NCI-H2107 treated with DMSO at 0.1 percent for 48 hours (cell line): Measurements from ENCODE around the gene MICAL3.
A peak's percentile ranks its signal among the peaks of the same experiment; 100 is the strongest.

Source experiments
- DNase-seq: peaks from one replicate; lab custom pipeline; 2025; ENCODE audit not compliant: unreplicated experiment; lab: John Stamatoyannopoulos, UW

The MICAL3 gene

DNA sequence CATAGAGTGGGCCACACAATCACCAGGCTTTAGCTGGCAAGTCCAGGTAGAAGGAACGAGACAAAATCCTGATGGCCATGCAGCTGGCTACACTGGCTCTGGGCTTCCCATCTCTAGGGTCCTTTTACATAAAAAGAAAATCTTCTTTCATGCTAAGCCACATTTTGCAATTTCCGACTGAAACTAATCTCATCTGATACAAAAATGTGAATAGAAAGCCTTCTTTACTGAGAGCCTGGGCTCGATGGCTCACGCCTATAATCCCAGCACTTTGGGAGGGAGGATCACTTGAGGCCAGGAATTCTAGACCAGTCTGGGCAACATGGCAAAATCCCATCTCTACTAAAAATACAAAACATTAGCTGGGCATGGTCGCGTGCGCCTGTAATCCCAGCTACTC is 67.2 kb downstream of the MICAL3 start:
- DNase-seq = no peak

DNA sequence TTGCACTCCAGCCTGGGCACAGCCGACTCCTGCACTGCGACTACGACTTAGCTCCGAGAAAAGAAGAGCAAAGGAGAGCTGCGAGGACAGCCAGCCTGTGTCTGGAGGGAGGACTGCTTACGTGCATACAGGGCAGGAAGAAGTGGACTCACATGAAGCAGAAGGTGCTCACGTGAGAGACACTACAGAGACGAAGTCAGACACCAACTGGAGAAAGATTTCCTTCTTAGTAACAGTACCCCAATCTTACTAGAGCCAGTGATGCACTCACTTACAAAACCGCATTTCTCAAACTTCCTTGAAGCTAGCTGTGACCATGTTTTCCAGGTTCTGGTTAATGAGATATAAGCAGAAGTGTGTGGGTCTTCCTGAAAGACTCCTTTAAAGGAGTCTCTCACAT is 67.7 kb downstream of the MICAL3 start:
- DNase-seq = no peak

GRCh38 chr22:17955590-17956379 is 68.6 kb downstream of the MICAL3 start:
- DNase-seq = no peak

GRCh38 chr22:17954860-17955587 is 69.3 kb downstream of the MICAL3 start:
- DNase-seq = no peak

DNA sequence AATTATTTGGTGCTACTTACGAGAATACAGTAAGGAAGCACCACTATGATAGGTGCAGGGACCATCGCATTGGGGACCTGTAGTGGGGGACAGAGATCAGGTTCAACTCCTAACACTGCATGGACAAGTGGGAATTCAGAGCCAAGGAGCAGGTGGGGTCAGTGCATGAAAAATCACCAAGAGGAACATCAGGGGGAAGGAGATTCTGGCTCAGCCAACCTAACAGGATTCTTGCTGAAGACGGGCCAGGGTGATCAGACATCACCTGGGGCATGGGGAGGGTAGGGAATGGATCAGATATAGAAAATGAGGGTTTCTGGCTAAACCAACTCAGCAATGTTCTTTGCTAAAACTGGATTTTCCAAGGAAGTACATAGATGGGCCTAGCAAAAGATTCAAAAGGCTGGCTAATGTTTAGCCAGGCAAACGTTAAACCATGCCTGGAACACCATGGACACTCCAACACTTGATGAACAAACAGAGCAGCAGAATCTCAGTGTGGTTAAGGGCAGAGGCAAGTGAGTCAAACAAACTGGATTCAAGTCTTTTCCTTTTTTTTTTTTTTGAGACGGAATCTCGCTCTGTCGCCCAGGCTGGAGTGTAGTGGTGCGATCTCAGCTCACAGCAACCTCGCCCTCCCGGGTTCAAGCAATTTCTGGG is 70.0 kb downstream of the MICAL3 start:
- no peak for DNase-seq

- DNase-seq = no peak
Observed at GRCh38 chr22:17953147-17953546, 71.2 kb downstream of the MICAL3 start.

DNA sequence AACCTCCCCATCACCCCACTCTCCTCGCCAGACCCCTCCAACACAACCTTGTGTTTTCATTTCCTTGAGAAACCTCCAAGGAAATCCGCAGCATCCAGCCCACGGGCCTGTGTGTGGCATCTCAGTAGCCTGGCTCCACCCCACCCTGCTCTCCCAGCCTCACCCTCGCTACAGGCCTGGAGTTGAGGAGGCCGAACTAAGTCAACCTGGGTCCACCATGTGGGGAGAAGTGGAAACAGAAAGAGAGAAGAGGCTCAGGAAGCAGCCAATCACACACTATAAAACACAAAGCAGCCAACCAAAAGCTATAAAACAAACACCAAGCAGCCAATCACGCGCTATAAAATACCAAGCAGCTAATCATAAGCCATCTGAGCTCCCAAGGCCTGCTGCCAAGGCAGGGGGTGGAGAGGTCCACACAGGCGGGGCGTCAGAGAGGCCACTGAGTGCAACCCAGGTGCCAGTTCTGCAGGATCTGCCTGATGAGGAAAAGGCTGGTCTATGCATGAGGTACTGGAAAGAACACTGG is 72.0 kb downstream of the MICAL3 start:
- DNase-seq = no peak

DNA sequence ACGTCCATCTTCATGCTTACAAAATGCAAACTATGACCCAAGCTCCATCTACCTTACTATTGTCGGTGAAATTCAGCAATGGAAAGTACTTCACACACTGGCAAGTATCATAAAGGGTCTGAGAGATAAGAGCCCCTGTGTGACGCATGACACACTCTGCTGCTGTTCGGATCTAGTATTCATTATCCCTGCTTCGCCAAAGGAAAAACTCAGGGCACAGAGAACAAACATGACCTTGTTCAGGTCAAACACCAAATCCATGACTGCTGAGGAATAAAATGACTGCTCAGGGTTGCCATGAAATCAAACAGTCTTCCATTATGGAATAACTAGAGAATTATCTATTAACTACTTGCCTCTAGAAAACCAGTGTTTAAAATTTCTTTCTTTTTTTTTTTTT is 73.0 kb downstream of the MICAL3 start:
- DNase-seq = no peak

DNA sequence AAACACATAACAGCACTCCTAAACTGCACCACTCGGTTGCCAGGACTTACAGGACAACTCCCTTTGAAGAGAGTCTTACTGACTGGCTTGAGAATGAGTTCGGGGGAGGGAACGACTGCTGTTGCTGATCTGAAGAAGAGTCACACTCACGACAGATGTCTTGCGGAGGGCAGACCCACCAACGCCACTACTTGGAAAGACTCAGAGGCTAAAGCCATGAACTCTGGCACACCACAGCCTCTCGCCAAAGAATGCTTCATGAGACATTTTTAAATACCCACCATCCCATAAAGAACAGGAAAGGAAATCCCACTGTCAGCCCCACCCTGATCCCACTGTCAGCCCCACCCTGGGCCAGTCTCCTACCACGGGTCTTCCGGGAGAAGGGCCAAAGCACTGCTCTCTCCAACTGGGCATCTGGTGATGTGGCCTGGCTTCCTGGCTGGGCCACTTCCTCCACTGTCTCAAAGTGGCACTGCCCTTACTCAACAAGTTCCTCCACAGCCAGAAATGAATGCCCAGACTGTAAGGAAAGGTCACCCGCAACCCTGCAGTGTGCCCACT is 73.6 kb downstream of the MICAL3 start:
- DNase-seq = no peak

DNA sequence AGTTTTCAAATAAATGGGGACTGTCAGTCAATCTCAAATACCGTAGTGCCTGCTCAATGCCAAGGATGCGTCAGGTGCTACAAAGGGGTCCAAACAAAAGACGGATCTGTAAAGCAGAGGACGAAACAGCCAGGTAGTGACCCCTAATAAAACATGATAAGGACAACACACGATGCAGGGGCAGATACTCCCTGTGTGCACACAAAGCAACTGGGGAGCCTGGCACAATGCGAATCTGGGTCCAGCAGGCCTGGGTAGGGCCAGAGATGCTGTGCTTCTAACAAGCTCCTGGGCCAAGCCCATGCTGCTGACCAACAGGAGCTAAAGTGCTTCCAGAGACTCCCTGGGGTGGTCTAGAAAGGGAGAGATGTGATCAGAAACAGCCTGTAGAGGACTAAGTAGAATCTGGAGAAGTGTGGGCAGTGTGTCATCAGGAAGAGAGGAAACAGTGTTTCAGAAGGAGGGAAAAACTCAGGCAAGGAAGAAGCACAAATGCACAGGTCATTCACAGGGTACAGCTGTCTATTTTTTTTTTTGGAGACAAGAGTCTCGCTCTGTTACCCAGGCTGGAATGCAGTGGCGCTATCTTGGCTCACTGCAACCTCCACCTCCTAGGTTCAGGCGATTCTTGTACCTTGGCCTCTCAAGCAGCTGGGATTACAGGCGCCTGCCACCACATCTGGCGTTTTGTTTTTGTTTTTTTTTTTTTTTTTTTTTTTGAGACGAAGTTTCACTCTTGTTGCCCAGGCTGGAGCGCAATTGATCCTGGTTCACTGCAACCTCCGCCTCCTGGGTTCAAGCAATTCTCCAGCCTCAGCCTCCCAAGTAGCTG is 74.5 kb downstream of the MICAL3 start:
- no peak for DNase-seq

- no peak for DNase-seq
Observed at GRCh38 chr22:17948101-17948500, 76.3 kb downstream of the MICAL3 start.

DNA sequence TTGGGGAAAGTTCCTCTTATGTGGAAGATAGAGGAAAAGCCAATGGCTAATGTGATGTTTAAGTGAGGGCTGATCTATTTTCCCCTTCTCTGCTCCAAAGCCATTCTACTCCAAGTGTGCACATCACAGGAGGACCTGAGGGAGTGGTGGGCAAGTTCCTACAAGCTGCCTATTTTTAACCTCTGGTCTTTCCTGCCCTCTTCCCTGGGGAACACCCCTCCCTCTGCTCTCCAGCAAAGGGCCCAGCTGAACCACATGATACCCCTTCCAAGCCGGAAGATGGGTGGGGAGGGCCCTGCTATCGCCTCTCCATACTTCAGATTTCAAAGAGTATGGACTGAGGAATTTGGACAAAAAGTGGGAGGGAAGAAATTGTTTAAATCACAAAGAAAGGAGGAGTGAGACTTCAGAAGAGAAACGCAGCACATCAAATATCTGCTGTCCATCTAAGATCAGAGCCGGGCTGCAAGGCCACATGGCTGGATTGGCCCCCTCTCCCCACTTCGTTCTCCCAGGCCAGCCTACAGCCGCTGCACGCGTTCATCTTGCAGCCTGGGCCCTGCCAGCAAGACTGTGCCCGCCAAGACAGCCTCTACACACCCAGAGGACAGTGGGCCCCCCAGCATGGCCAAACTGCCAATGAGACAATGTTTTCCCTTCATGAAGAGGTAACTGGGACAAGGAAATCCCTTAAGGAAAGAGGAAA is 77.5 kb downstream of the MICAL3 start:
- peak; percentile 29 for DNase-seq

GRCh38 chr22:17945888-17946648 is 78.3 kb downstream of the MICAL3 start:
- DNase-seq = peak; percentile 14

DNA sequence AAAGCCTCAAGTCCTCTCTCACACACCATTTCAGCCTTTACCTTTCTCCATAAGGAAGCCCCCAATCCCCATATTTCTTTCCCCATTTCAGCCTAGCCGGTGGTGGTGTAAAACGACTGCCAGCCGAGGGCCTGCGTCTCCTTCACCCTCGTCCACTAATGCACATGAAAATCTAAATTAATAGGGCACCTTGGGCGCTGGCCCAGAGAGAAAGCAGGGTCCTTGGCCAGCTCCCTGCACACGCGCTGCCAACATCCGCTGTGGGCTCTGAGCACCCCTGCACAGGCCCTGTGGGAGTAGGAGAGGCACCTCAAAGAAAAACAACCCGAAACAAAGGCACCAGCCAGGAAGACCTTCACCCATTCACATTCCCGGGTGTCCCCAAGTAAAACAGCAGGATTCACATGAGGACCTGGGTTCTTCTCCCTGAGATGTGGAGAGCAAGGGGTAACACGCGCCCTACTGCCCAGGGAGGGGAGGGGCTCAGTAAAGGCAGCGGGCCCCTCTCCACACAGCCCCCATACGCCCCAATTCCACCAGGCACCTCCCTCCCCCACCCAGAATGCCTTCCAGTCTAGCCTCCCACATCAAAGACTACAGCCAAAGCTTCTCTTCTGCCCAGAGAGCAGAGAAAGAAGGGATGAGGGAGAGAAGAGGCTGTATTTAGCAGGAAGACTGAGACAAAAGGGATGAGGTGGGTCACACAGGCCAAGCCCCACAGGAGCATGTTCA is 79.0 kb downstream of the MICAL3 start:
- DNase-seq = no peak

GRCh38 chr22:17944256-17944655 is 80.1 kb downstream of the MICAL3 start:
- peak; percentile 18 for DNase-seq

- DNase-seq = no peak
Observed at GRCh38 chr22:17943533-17944249, 80.7 kb downstream of the MICAL3 start.

- no peak for DNase-seq
Observed at GRCh38 chr22:17942721-17943120, 81.6 kb downstream of the MICAL3 start.
